ENCODE results near the gene ALDH3B2.
"Not testable (repeated sequence)": the region's sequence is repeated elsewhere in the genome, so short reads cannot be mapped to it uniquely, and the experiment has no call there.

DNA sequence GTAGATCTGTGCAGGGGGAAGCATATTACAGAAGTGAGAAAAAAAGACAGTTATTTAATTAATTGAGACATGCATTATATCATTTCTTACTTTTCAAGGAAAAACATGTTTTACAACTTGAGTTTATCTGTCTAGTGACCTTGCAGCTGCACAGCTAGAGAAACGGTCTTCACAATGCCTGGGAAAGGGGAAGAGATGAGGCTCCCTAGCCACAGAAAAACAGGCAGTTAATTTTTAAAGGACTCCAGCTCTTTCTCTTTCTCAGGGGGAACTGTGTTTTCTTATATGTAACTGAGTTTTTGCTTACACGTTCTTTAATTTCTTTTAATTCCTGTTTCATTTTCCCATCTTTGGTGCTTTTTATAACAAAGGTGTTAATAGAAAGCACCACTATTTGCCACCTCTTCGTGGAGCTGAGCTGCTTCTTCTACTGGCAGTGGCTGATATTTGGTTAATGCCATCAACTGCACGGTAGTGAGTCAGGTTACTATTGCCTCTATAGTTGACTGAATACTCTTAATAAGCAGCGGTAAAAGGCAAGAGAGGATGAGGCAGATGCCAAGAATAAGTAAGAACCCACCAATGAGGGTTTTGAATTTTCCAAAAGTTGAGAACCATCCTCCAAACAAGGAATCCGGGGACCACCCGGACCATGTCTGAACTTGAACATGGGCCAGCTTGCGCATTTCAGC is 11.4 kb upstream of the ALDH3B2 start:
- TF ChIP-seq SP2 (IDR thresholded peaks at IDR 0.05; ENCODE audit: low read length); EP300 (IDR thresholded peaks at IDR 0.05; ENCODE audit: borderline replicate concordance in 1 of 2, low read depth in 2 of 2, low read length in 2 of 2); SIRT6 (IDR thresholded peaks at IDR 0.05; ENCODE audit: low read length); TAF1 (IDR thresholded peaks at IDR 0.05; ENCODE audit: low read depth, low read length); YY1 (IDR thresholded peaks at IDR 0.05; ENCODE audit: low read depth, low read length); CEBPB (IDR thresholded peaks at IDR 0.05; ENCODE audit: low read depth, low read length); CHD2 (IDR thresholded peaks at IDR 0.05; ENCODE audit: low read length): not testable (repeated sequence)
- TF ChIP-seq, protein P1, sequence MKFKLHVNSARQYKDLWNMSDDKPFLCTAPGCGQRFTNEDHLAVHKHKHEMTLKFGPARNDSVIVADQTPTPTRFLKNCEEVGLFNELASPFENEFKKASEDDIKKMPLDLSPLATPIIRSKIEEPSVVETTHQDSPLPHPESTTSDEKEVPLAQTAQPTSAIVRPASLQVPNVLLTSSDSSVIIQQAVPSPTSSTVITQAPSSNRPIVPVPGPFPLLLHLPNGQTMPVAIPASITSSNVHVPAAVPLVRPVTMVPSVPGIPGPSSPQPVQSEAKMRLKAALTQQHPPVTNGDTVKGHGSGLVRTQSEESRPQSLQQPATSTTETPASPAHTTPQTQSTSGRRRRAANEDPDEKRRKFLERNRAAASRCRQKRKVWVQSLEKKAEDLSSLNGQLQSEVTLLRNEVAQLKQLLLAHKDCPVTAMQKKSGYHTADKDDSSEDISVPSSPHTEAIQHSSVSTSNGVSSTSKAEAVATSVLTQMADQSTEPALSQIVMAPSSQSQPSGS (IDR thresholded peaks at IDR 0.05; ENCODE audit: low read length): not testable (repeated sequence)
- TF ChIP-seq, protein P2, sequence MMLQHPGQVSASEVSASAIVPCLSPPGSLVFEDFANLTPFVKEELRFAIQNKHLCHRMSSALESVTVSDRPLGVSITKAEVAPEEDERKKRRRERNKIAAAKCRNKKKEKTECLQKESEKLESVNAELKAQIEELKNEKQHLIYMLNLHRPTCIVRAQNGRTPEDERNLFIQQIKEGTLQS (IDR thresholded peaks at IDR 0.05; ENCODE audit: insufficient read depth, low read depth, low read length): not testable (repeated sequence)
- TF ChIP-seq, protein P3, sequence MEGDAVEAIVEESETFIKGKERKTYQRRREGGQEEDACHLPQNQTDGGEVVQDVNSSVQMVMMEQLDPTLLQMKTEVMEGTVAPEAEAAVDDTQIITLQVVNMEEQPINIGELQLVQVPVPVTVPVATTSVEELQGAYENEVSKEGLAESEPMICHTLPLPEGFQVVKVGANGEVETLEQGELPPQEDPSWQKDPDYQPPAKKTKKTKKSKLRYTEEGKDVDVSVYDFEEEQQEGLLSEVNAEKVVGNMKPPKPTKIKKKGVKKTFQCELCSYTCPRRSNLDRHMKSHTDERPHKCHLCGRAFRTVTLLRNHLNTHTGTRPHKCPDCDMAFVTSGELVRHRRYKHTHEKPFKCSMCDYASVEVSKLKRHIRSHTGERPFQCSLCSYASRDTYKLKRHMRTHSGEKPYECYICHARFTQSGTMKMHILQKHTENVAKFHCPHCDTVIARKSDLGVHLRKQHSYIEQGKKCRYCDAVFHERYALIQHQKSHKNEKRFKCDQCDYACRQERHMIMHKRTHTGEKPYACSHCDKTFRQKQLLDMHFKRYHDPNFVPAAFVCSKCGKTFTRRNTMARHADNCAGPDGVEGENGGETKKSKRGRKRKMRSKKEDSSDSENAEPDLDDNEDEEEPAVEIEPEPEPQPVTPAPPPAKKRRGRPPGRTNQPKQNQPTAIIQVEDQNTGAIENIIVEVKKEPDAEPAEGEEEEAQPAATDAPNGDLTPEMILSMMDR (IDR thresholded peaks at IDR 0.05; ENCODE audit: control extremely low read depth in 1 of 3, insufficient read depth in 1 of 3, low read depth in 1 of 3, low read length in 3 of 3): not testable (repeated sequence)

Measured in H1 (cell line).